GM06990 (cell line): ENCODE data around the gene BLNK.
"Not testable (repeated sequence)": the region's sequence is repeated elsewhere in the genome, so short reads cannot be mapped to it uniquely, and the experiment has no call there.

ENCODE experiments used
- DNase-seq: peaks from one replicate; pipeline ENCODE4 v3.0.0-alpha.2; 2011; ENCODE audit not compliant: insufficient read length; ENCODE audit errors: extremely low read depth
- H3K27me3 ChIP-seq: replicated peaks from 2 replicates; pipeline ENCODE4 v1.6.0; 2011; ENCODE audit warnings: low read length; ENCODE audit not compliant: control insufficient read depth, insufficient read depth
- H3K36me3 ChIP-seq: 2 replicates; pipeline ENCODE4 v1.5.1; 2011; ENCODE audit warnings: low read length; ENCODE audit not compliant: control insufficient read depth, insufficient read depth
- H3K4me3 ChIP-seq: replicated peaks from 2 replicates; pipeline ENCODE4 v1.5.1; 2011; ENCODE audit warnings: low read depth, mild to moderate bottlenecking, control low read depth, low read length
- TF ChIP-seq, protein P1 (sequence below): IDR thresholded peaks from 2 replicates; pipeline ENCODE4 v1.5.1; 2011; ENCODE audit warnings: low read length, control low read depth, mild to moderate bottlenecking, inconsistent platforms; ENCODE audit not compliant: insufficient read depth, poor library complexity, severe bottlenecking

The BLNK gene

DNA sequence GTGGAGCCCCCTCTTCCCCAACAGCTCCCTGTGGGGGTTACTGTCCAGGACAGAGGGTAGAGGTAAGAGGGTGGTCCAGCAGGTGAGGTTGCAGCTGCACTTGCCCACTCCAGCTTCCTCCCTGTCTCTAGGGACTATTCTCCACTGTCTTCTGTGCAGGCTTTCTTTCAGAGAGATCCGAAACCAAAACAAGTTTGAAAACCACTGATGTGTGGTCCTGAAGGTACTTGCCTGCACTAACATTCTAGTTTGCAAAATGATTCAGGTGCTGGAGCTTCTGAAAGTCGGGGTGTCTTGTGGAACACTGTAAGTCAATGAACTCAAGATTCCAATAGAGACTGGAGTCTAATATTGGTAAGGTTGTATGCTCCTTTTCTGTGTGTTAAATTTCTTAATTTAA lies 63.1 kb downstream of the BLNK start:
- Histone ChIP-seq H3K4me3 (no peak overlapping the region), H3K27me3 (no peaks in the 10 kb centered on the region), H3K36me3 (peaks cover 39% of the 10 kb centered on the region)
- no peak for DNase-seq
- TF ChIP-seq, protein P1, sequence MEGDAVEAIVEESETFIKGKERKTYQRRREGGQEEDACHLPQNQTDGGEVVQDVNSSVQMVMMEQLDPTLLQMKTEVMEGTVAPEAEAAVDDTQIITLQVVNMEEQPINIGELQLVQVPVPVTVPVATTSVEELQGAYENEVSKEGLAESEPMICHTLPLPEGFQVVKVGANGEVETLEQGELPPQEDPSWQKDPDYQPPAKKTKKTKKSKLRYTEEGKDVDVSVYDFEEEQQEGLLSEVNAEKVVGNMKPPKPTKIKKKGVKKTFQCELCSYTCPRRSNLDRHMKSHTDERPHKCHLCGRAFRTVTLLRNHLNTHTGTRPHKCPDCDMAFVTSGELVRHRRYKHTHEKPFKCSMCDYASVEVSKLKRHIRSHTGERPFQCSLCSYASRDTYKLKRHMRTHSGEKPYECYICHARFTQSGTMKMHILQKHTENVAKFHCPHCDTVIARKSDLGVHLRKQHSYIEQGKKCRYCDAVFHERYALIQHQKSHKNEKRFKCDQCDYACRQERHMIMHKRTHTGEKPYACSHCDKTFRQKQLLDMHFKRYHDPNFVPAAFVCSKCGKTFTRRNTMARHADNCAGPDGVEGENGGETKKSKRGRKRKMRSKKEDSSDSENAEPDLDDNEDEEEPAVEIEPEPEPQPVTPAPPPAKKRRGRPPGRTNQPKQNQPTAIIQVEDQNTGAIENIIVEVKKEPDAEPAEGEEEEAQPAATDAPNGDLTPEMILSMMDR, result no peak

- H3K36me3 ChIP-seq, result peaks cover 37% of the 10 kb centered on the region
- DNase-seq, result no peak
- H3K27me3 ChIP-seq, result no peaks in the 10 kb centered on the region
- H3K4me3 ChIP-seq, result no peak overlapping the region
- TF ChIP-seq, protein P1, result no peak
Observed at GRCh38 chr10:96205580-96205979, 65.8 kb downstream of the BLNK start.

DNA sequence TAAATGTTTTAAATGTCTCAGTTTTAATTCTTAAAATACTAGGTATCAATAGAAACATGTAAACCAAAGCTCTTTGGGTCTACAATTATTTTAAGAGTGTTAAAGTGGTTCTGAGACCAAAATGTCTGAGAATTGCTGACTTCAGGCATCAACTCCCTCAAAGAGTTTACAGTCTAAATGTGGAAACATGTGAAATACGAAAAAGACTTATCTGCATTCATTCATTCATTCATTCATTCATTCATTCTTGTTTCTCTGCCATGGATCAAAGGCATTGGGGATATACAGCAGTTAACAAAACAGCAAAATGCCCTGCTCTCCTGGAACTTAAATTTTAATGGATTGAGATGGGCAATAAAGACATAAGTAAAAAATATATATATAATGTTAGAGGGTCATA lies 69.8 kb downstream of the BLNK start:
- peaks cover 26% of the 10 kb centered on the region for H3K36me3 ChIP-seq
- TF ChIP-seq, protein P1, result no peak
- no peak overlapping the region for H3K4me3 ChIP-seq
- no peaks in the 10 kb centered on the region for H3K27me3 ChIP-seq
- no peak for DNase-seq

- not testable (repeated sequence) for H3K36me3 ChIP-seq, DNase-seq, H3K4me3 ChIP-seq, H3K27me3 ChIP-seq
Observed at GRCh38 chr10:96189505-96189904, 81.9 kb downstream of the BLNK start.

DNA sequence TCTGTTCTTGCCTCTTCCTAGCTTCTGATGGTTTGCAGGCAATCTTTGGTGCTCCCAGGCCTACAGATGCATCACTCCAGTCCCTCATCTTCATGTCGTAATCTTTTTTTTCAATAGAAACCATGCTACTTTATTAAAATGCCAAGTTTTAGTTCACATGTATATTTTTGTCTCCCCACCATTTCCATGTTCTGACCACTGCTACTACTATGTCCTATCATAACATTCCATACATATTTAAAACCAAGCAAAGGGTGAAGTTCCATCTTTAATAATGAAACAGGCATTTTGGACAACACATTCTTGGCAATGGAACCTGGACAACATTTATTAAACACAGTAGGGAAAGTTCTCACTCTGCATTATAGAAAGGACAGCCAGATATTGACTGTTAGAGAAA lies 82.5 kb downstream of the BLNK start:
- peaks cover 3% of the 10 kb centered on the region for H3K36me3 ChIP-seq
- TF ChIP-seq, protein P1, result no peak
- no peak for DNase-seq
- no peaks in the 10 kb centered on the region for H3K27me3 ChIP-seq
- H3K4me3 ChIP-seq, result no peak overlapping the region

GRCh38 chr10:96188421-96188820 lies 82.9 kb downstream of the BLNK start:
- no peak for DNase-seq
- H3K27me3 ChIP-seq, result no peaks in the 10 kb centered on the region
- H3K36me3 ChIP-seq, result peaks cover 3% of the 10 kb centered on the region
- H3K4me3 ChIP-seq, result no peak overlapping the region
- TF ChIP-seq, protein P1, result no peak
